ENCODE results near the gene CES1.
"Not testable (repeated sequence)": the region's sequence is repeated elsewhere in the genome, so short reads cannot be mapped to it uniquely, and the experiment has no call there.

CES1 gene

DNA sequence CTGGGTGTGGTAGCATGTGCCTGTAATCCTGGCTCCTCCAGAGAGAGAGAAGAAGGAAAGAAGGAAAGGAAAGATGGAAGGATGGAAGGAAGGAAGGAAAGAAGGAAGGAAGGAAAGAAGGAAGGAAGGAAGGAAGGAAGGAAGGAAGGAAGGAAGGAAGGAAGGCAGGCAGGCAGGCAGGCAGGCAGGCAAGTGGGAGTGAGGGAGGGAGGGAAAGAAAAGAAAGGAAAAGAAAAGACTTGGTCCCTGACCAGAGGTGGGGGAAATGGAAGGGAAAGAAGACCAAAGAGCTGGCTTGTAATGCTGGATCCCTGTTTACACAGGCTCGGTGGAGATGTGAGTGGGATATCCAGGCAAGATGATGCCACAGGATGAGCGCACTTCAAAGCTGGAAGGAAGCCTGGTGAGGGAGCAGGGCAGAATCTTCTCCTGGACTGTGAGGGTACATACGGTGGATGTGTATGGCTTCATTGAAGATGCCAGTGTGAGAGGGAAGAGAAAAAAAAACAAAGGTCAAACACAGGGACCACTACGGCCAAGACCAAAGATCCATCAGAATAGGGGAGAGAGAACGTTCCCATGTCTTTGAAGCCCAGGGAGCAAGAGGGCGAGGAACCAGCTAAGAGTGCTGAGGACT, 2.1 kb downstream of the CES1 start:
- Histone ChIP-seq H3K4me1 (ENCODE audit: control insufficient read depth, insufficient read depth, low read length) (no peaks in the 10 kb centered on the region; the same call in 1 of the 2 replicates), H3K27ac (ENCODE audit: low read depth, low read length) (no peak overlapping the region), H3K4me3 (ENCODE audit: low read depth, low read length) (no peak overlapping the region), H3K9ac (ENCODE audit: low read length) (no peak overlapping the region), H3K27me3 (ENCODE audit: control insufficient read depth, insufficient read depth, low read length) (peaks cover 6% of the 10 kb centered on the region), H3K36me3 (ENCODE audit: control insufficient read depth, insufficient read depth, low read length) (no peaks in the 10 kb centered on the region), H3K9me3 (ENCODE audit: control insufficient read depth, insufficient read depth, low read depth, low read length) (no peaks in the 10 kb centered on the region)

- H3K9ac ChIP-seq (ENCODE audit: low read length); H3K9me3 ChIP-seq (ENCODE audit: control insufficient read depth, insufficient read depth, low read depth, low read length); H3K27ac ChIP-seq (ENCODE audit: low read depth, low read length); H3K4me3 ChIP-seq (ENCODE audit: low read depth, low read length); H3K27me3 ChIP-seq (ENCODE audit: control insufficient read depth, insufficient read depth, low read length); H3K4me1 ChIP-seq (ENCODE audit: control insufficient read depth, insufficient read depth, low read length); H3K36me3 ChIP-seq (ENCODE audit: control insufficient read depth, insufficient read depth, low read length): not testable (repeated sequence)
Observed at GRCh38 chr16:55829232-55829631, 3.7 kb downstream of the CES1 start.

- no peaks in the 10 kb centered on the region for H3K36me3 ChIP-seq (ENCODE audit: control insufficient read depth, insufficient read depth, low read length)
- H3K27ac ChIP-seq (ENCODE audit: low read depth, low read length): no peak overlapping the region
- H3K4me1 ChIP-seq (ENCODE audit: control insufficient read depth, insufficient read depth, low read length): no peaks in the 10 kb centered on the region; the same call in 1 of the 2 replicates
- no peaks in the 10 kb centered on the region for H3K9me3 ChIP-seq (ENCODE audit: control insufficient read depth, insufficient read depth, low read depth, low read length)
- no peak overlapping the region for H3K9ac ChIP-seq (ENCODE audit: low read length)
- peaks cover 9% of the 10 kb centered on the region for H3K27me3 ChIP-seq (ENCODE audit: control insufficient read depth, insufficient read depth, low read length)
- no peak overlapping the region for H3K4me3 ChIP-seq (ENCODE audit: low read depth, low read length)
Observed at GRCh38 chr16:55828680-55829079, 4.2 kb downstream of the CES1 start.

GRCh38 chr16:55825115-55825728, 7.7 kb downstream of the CES1 start:
- H3K4me3 ChIP-seq (ENCODE audit: low read depth, low read length): no peak overlapping the region
- no peaks in the 10 kb centered on the region for H3K9me3 ChIP-seq (ENCODE audit: control insufficient read depth, insufficient read depth, low read depth, low read length)
- H3K27ac ChIP-seq (ENCODE audit: low read depth, low read length): no peak overlapping the region
- H3K4me1 ChIP-seq (ENCODE audit: control insufficient read depth, insufficient read depth, low read length): no peaks in the 10 kb centered on the region
- no peak overlapping the region for H3K9ac ChIP-seq (ENCODE audit: low read length)
- H3K36me3 ChIP-seq (ENCODE audit: control insufficient read depth, insufficient read depth, low read length): no peaks in the 10 kb centered on the region
- H3K27me3 ChIP-seq (ENCODE audit: control insufficient read depth, insufficient read depth, low read length): peaks cover 12% of the 10 kb centered on the region; the same call in 1 of the 2 replicates

DNA sequence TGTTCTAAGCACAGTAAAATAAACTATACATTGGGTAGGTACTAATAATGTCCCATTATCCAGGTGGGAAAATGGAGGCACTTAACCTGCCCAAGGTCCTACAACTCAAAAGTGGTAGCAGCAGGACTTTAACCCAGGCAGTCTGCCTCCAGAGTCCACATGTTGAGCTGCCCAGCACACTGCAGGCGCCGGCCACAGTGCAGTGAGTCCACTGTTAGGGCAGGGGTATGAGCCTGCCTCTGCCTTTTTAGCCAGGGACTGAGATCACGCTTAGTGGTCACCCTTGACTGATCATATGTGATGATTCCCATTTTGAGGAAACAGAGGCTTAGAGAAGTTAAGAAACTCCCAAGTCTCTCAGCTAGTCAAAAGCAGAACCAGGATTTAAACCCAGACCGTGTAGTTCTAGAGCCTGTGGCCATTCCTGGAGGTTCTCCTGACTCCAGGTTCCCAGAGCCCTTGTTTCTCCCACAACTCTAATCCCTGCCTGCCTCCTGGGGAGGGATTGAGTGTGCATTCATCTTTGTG, 8.4 kb downstream of the CES1 start:
- H3K9ac ChIP-seq (ENCODE audit: low read length): no peak overlapping the region
- H3K36me3 ChIP-seq (ENCODE audit: control insufficient read depth, insufficient read depth, low read length): no peaks in the 10 kb centered on the region
- no peak overlapping the region for H3K4me3 ChIP-seq (ENCODE audit: low read depth, low read length)
- no peak overlapping the region for H3K27ac ChIP-seq (ENCODE audit: low read depth, low read length)
- H3K27me3 ChIP-seq (ENCODE audit: control insufficient read depth, insufficient read depth, low read length): peaks cover 14% of the 10 kb centered on the region; the same call in 1 of the 2 replicates
- no peaks in the 10 kb centered on the region for H3K9me3 ChIP-seq (ENCODE audit: control insufficient read depth, insufficient read depth, low read depth, low read length)
- no peaks in the 10 kb centered on the region for H3K4me1 ChIP-seq (ENCODE audit: control insufficient read depth, insufficient read depth, low read length)

DNA sequence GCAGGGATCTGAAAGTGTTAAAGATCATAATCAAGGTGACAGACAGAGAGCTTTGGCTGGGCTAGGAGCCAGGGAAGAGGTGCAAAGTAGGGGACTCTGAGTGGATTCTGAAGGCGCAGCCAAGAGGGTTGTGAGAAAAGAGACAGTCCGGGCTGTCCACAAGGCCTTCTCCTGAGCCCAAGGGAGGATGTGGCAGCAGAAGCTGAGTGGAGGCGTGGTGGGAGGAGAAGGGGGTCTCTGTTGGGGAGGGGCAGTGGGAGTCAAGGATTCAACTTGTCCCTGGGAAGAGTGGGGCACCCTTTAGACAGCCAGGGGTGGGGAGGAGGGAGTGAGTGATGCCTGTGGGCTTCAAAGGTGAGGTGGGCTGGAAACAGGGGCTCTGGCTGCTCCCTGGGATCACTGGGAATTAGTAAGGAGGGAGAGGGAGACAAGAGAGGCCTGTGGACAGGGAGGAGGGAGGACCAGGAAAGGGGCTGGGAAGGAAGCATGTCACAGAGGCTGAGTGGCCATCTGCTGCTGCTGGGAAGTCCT, 10.6 kb downstream of the CES1 start:
- no peaks in the 10 kb centered on the region for H3K36me3 ChIP-seq (ENCODE audit: control insufficient read depth, insufficient read depth, low read length)
- no peak overlapping the region for H3K4me3 ChIP-seq (ENCODE audit: low read depth, low read length)
- peaks cover 24% of the 10 kb centered on the region; the same call in 1 of the 2 replicates for H3K27me3 ChIP-seq (ENCODE audit: control insufficient read depth, insufficient read depth, low read length)
- no peaks in the 10 kb centered on the region for H3K4me1 ChIP-seq (ENCODE audit: control insufficient read depth, insufficient read depth, low read length)
- no peaks in the 10 kb centered on the region for H3K9me3 ChIP-seq (ENCODE audit: control insufficient read depth, insufficient read depth, low read depth, low read length)
- no peak overlapping the region for H3K27ac ChIP-seq (ENCODE audit: low read depth, low read length)
- no peak overlapping the region for H3K9ac ChIP-seq (ENCODE audit: low read length)

GRCh38 chr16:55821210-55821609, 11.7 kb downstream of the CES1 start:
- Histone ChIP-seq H3K9ac (ENCODE audit: low read length) (no peak overlapping the region), H3K4me3 (ENCODE audit: low read depth, low read length) (no peak overlapping the region), H3K27ac (ENCODE audit: low read depth, low read length) (no peak overlapping the region), H3K36me3 (ENCODE audit: control insufficient read depth, insufficient read depth, low read length) (no peaks in the 10 kb centered on the region), H3K27me3 (ENCODE audit: control insufficient read depth, insufficient read depth, low read length) (peaks cover 26% of the 10 kb centered on the region; the same call in 1 of the 2 replicates), H3K4me1 (ENCODE audit: control insufficient read depth, insufficient read depth, low read length) (no peaks in the 10 kb centered on the region), H3K9me3 (ENCODE audit: control insufficient read depth, insufficient read depth, low read depth, low read length) (no peaks in the 10 kb centered on the region)

- Histone ChIP-seq H3K27me3 (ENCODE audit: control insufficient read depth, insufficient read depth, low read length) (peaks cover 24% of the 10 kb centered on the region; the same call in 1 of the 2 replicates), H3K9ac (ENCODE audit: low read length) (no peak overlapping the region)
Observed at GRCh38 chr16:55820615-55821014, 12.3 kb downstream of the CES1 start.

GRCh38 chr16:55817236-55817912, 15.5 kb downstream of the CES1 start:
- no peak overlapping the region for H3K4me3 ChIP-seq (ENCODE audit: low read depth, low read length)
- no peak overlapping the region for H3K27ac ChIP-seq (ENCODE audit: low read depth, low read length)
- H3K4me1 ChIP-seq (ENCODE audit: control insufficient read depth, insufficient read depth, low read length): no peaks in the 10 kb centered on the region
- H3K27me3 ChIP-seq (ENCODE audit: control insufficient read depth, insufficient read depth, low read length): peaks cover 17% of the 10 kb centered on the region; the same call in 1 of the 2 replicates
- no peak overlapping the region for H3K9ac ChIP-seq (ENCODE audit: low read length)
- H3K9me3 ChIP-seq (ENCODE audit: control insufficient read depth, insufficient read depth, low read depth, low read length): no peaks in the 10 kb centered on the region
- H3K36me3 ChIP-seq (ENCODE audit: control insufficient read depth, insufficient read depth, low read length): no peaks in the 10 kb centered on the region

More at GRCh38 chr16:55820615-55821014, 12.3 kb downstream of the CES1 start:
- H3K4me3 ChIP-seq (ENCODE audit: low read depth, low read length): no peak overlapping the region
- no peaks in the 10 kb centered on the region for H3K9me3 ChIP-seq (ENCODE audit: control insufficient read depth, insufficient read depth, low read depth, low read length)
- H3K27ac ChIP-seq (ENCODE audit: low read depth, low read length): no peak overlapping the region
- no peaks in the 10 kb centered on the region for H3K4me1 ChIP-seq (ENCODE audit: control insufficient read depth, insufficient read depth, low read length)
- no peaks in the 10 kb centered on the region for H3K36me3 ChIP-seq (ENCODE audit: control insufficient read depth, insufficient read depth, low read length)

GRCh38 chr16:55816222-55816621, 16.7 kb downstream of the CES1 start:
- not testable (repeated sequence) for H3K27ac ChIP-seq (ENCODE audit: low read depth, low read length); H3K36me3 ChIP-seq (ENCODE audit: control insufficient read depth, insufficient read depth, low read length); H3K4me3 ChIP-seq (ENCODE audit: low read depth, low read length); H3K4me1 ChIP-seq (ENCODE audit: control insufficient read depth, insufficient read depth, low read length); H3K9ac ChIP-seq (ENCODE audit: low read length); H3K9me3 ChIP-seq (ENCODE audit: control insufficient read depth, insufficient read depth, low read depth, low read length)
- peaks cover 21% of the 10 kb centered on the region; the same call in 1 of the 2 replicates for H3K27me3 ChIP-seq (ENCODE audit: control insufficient read depth, insufficient read depth, low read length)

DNA sequence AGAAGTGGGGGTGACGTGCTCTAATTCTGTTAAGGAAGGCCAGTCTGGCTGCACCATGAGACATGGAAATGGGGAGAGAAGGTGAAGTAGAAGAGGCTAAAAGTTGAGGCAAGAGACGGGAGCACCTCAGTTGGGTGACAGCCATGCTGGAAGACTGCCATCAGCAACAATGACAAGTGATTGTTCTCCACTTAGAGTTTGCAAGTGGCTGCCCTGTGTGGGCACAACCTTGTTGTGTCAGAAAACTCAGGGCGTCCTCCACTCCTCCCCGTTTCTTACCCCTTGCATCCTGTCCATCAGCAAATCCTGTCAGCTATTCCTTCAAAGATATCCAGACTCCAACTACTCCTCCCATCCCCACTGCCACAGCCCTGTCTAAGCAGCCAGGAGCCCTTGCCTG, 17.6 kb downstream of the CES1 start:
- Histone ChIP-seq H3K9me3 (ENCODE audit: control insufficient read depth, insufficient read depth, low read depth, low read length) (no peaks in the 10 kb centered on the region), H3K27me3 (ENCODE audit: control insufficient read depth, insufficient read depth, low read length) (peaks cover 25% of the 10 kb centered on the region; the same call in 1 of the 2 replicates), H3K4me3 (ENCODE audit: low read depth, low read length) (no peak overlapping the region), H3K36me3 (ENCODE audit: control insufficient read depth, insufficient read depth, low read length) (no peaks in the 10 kb centered on the region), H3K9ac (ENCODE audit: low read length) (no peak overlapping the region), H3K27ac (ENCODE audit: low read depth, low read length) (no peak overlapping the region), H3K4me1 (ENCODE audit: control insufficient read depth, insufficient read depth, low read length) (no peaks in the 10 kb centered on the region)
